Activated gamma-delta T cell treated with Interleukin-2 at 50 U/mL for 16 hours (primary cell): ENCODE measurements around the gene ITGB2.

Experiments
- DNase-seq: peaks from one replicate; pipeline ENCODE4 v3.0.0-alpha.2; 2020

The ITGB2 gene

DNA sequence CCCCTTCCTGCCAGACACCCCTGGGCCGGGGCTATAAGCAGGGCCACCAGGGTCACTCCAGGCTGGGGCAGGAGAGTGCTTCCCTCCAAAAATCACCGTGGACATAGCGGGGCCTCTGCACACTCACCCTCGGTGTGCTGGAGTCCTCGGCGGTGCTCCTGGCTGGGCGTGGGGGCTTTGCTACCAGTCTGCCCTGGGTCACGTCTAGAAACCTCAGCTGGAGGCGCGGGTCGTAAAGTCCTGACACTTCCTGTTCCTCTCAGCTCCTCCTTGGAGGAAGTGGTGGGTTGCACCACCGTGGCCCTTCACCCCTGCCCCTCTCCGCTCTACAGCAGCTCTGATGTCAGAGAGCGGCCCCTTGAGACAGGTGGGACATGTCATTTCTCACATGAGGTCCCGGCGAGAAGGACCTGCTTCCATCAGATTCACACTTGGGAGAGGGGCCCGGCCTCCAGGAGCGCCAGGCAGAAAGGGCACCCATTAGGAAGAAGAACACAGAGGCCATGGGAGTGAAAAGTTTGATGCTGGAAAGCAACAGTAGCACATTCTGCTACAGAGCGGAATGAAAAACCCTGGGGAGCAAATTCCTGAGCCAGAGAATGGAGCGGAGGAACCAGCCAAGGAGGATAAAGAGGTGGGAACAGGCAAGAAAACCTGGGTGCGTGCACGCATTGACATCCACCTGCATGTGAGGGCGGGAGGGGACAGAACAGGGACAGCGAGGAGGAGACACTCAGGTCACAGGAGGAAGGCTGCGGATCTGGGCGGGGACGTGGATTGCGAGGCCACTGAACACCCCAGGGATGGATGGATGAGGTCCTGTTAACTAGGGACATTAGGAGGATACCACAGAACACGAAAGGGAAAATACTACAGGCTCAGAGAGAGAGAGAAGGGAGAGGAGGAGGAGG, at the start of gene ITGB2:
Gene ITGB2 (minus strand): TSS at position 206 of the 911 bp plus-strand sequence. CDS start 10,117 bp downstream, outside the sequence.
- DNase-seq: peak; percentile 68

DNA sequence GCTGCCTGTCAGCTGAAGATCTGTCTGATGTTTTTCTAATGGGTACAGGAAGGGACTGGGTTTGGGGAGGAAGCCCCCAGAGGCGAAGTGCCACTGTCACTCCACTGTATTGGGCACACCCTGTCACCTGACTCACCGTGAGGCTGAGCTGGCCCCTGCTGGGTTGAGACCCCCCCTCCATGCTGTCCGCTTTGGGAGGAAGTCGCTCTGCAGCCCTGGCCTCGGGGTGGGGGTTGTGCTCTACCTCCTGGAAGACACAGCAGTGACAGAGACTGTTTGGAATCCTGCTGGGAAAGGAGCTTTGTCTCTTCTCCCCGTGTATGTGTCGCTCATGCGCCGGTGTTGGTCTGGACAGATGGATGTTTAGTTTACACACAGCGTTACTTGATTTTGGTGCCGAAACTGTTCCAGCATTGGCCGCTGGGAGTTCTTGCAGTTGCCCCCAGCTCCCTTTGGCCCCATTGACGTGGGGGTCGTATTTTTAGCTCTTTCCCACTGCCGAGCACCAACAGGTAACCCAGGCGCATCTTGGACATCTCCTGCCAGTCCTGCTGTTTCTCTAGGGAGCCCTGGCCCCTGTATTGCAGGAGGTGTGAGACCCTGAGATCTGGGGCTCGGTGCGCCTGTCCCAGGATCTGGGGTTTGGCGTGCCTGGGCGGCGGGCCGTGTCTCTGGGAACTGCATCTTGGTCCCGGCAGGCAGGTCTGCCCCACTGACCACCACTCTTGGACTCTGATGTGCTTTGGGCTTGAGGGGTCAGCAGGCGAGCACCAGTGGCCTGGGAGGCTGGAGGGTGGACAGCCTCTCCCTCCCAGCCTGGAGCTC, 49.4 kb upstream of the ITGB2 start:
- DNase-seq: peak; percentile 43

DNA sequence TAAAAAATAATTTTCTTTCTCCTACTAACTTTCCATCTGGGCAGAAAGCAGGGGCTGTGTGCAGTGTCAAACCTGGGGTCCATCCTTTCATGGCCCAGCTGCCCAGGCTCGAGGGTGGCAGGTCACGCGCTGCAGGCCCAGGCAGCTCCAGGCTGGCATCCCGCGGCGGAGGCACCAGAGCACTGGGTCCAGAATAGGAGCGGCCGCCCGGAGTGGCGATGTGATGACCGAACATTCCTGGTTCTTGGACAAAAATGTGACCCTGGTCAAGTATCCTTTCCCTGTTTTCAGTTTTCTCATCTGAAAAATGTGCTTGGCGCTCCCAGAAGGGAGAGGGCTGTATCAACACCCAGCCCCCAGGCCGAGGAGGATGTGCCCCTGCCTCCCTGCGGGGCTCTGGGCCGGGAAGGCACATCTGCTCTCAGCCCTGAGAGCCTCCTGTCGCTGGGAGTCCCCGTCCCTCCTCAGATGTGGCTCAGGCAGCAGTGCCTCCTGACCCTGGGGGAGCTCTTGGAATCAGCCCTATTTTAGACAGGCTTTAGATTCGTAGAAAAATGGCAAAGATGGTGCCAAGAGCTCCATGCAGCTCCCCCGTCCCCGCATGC, 48.5 kb upstream of the ITGB2 start:
- no peak for DNase-seq

DNA sequence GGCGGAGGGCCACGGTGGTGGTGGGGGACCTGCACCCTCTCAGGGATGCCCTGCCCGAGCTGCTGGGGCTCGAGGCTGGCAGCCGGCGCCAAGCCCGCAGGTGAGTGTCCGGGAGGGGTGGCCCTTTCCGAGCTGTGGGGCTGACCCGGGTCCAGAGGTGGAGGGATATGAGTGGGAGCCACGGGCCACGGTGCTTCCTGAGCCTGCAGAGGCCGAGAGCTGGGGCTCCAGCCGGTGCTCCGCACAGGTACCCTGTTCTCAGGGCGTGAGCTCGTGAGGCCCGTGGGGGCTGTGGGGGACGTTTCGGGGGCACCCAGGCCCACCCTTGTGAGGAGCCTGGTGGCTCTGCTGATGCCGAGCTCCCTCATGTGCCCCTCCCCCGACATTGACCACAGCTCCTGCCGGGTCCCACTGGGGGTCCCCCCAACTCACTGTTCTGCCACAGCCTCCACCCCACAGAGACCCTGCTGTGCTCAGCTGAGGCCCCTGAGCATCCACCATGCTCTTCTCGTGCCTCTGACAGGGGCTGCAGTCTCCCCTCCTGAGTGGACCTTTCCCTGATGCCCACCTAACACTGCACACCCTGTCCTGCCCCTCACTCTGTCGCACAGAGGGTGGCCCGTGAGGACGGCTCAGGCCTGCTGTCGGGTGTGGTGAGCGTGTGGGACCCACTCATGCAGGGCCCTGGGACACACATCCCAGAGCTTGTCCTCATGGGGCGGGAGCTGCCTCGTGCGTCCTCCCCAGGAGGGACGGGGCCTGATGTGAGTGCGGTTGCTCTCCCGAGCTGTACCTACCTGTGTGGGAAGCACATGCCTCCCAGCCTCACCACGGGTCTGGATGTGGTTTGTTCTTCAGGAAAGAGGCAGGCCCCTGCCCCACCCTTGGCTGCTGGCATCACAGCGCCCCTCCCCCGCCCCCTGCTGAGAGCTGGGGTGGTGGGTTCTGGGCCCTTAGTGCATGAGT, 46.7 kb upstream of the ITGB2 start:
- no peak for DNase-seq

DNA sequence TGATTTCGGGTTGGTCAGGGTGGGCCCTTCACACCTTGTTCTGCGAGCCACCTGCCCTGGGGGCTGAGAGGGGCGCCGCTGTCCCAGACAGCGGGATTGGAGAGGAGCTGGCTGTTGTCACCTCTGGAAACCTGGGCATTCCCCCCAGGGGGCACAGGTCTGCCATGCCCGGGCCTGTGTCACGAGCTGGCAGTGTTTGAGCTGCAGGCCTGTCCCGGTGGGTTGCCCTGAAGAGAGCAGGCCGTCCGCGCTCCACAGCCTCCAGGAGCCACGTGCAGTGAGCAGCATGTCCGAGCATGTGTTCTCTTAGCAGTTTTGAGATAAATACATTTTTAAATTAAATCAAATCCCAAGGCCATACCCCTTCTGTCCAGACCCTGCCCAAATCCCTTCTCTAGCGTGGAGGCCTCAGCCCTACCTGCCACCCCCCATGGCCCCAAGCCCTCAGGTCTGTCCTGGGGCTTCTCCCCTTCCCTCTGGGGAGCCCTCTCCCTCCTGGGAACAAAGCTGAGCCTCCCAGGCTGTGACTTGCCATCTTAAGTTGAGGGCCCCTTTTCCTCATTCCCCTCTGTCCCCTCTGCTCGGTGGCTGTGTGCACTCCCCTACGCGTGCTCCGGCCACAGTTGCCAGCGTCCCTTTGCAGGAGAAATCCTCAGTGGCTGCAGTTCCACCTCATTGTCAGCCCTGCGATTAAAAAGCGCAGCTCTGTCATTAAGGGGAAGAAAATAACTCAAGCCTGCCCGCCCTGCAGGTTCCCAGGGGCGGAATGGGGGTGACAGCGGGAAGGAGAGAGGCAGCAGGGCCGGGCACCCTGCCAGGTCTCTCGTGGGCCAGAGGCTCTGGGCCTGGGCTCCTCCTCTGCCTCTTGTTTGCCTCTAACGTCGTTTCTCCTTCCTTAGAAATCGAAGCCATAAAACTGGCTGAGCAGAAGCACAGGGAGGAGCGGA, 45.7 kb upstream of the ITGB2 start:
- no peak for DNase-seq

DNA sequence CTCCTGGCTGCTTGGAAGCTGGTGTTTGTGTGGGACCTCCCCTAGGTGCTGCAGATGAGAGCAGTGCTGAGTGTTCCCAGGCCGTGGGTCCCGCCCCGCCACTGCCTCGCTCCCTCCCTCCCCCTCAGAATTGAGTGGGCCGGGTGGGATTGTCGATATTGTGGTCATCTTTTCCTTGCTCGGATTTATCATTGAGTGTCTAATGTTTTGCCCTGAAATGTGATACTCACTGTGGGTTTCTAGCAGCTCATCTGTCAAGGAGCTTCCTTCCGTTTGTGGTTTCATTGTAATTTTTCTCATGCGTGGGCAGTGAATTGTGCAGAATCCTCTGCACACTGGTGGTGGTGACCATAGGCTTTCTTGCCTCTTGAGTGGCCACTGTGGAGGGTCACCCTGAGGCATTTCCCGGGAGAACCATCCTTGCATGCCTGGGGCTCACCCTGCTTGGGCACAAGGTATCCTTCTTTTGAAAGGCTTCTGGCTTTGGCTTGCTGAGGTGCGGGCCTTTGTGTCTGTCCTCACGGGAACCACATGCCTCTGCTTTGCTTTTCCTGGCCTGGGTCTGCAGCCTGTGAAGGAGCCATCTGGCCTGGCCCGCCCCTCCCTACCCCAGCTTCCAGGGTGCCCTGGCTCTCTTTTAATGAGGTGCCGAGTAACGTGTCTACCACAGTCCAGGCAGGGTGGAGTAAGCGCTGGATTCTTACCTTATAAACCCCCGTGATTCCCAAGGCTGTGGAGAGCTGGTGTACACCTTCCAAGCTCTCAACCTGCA, 44.7 kb upstream of the ITGB2 start:
- no peak for DNase-seq

DNA sequence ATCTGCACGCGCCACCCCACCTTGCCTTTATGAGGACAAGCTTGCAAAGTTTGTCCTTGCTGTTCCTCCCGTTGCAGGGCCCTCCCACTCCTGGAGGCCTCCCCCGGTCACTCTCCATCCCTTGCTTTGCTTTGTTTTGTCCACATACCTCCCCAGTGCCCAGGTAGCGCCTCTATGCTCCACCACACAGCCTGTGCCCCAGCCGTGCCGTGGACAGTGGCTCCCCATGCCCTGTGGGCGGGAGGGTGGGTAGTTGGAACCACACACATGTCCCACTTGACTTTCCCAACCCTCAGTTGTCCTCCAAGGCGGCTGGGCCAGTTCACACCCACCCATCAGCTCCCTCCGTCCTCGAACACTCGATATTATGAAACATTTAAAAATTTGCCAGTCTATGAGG, 43.7 kb upstream of the ITGB2 start:
- no peak for DNase-seq

DNA sequence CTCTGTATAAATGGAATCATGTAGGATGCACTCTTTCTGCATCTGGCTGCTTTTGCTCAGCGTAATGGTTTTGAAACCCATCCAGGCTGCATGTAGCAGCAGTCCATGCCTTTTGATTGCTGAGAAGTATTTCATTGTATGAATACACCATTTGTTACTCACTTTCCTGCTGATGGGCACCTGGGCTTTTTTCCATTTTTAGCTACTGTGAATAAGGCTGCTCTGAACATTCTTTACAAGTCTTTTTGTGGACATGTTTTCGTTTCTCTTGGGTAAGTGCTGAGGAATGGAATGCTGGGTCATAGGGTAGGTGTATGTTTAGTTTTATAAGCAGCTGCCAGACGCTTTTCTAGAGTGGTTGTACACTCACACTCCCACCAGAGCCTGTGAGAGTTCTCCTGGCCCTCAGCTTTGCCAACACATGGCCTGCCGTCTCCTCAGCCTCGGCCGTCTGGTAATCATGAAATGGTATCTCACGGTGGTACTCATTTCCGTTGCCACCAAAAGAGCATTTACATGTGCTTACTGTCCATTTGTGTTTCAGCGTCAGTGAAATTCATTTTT, 41.8 kb upstream of the ITGB2 start:
- DNase-seq: no peak

DNA sequence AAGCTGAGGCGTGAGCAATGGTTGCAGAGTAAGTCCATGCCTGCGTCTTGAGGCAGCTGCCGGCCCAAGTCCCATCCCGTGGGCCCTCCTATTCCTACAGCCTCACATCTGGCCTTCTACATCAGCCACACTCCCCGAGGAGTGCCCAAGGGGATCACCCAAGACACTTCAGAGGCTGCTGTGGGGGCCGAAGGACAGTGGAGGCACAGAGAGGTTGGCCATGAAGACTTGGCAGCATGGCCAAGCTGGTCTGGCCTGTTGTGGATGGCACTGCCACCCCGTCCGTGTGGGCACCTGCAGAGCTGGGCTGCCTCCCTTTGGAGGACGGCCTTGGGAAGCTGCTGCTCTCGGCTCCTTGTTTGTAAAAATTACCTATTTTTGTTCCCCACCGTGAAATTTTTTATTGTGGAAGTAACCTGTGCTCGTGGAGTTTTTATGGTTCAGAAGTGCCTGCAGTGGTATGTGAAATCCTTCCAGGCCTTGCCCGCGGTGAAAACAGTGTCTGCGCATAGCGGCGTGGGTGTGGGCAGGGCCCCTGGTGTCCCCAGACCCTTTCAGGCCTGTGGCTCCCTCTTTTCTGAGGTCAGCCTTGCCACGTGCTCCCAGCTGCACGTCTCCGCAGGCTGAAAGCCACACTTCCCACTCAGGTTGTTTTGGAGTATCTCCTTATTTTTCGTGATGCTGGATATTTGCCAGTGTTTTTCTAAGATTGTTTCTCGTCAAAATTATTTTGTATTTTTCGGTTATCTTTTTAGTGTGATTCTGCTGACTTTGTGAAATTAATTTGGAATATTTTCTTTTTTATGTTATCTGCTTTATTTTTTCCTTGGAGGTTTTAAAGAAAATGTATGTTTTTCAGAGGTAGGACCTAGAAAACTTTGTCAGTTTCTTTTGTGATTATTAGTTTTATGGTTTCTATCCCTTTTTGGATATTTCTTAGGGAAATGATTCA, 39.7 kb upstream of the ITGB2 start:
- no peak for DNase-seq

DNA sequence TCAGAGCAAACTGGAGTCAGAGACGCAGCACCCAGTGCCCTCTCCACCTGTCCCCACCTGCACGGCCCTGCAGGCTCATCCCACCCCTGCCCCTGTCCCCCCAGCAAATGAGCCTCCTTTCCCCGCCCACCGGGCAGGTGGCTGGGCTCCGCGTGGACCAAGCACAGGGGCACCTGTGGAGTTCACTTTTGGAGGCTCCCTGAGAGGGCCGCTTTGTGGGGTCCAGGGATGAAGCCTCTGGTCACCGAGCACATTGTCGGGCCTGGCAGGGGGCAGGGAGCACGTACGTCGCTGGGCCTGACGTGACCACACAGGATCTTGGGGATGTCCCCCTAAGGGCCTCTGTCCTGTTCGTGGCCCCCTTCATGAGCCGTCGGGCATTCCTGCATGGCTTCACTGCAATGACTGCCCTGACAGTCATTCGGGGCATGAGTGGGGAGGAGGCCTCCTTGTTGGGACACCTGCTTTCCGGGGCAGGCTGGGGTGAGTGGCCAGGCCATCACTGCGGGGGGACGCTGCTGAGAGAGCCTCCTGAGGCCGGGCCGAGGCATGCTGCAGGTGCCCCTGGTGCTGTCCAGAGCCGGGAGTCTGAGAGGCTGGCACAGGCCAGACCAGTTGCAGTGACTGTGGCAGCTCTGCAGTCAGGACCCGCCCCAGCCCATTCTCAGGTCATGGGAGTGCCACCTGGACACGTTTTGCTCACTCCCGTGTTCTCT, 38.8 kb upstream of the ITGB2 start:
- no peak for DNase-seq

DNA sequence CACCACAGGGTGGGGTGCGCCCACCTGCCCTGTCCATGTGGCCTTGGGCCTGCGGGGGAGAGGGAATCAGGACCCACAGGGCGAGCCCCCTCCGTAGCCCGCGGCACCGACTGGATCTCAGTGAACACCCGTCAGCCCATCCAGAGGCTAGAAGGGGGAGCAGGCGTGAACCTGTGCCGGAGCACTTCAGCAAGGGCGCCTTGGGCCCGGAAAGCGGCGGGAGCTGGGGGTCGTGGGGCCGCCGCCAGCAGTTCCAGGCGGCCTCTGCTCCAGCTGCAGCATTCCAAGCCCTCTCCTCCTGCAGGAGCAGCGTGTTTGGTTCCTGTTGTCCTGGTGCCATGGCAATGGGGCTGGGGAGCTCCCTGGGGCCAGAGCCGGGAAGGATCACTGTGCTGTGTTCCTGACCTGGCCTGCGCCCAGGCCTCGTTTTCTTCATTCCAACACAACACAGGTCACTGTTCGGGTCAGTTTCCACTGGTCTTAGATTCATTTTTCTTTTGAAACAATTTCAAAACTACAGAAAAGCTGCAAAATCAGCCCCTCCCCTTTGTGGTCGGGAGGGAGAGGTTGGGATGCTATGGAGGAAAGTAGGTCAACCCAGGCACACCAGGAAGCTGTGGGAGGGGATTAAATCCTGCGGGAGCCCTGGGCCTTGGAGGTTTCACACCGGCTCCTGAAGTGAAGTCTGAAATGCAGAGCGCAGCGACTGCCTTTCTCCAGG, 37.9 kb upstream of the ITGB2 start:
- DNase-seq: no peak

DNA sequence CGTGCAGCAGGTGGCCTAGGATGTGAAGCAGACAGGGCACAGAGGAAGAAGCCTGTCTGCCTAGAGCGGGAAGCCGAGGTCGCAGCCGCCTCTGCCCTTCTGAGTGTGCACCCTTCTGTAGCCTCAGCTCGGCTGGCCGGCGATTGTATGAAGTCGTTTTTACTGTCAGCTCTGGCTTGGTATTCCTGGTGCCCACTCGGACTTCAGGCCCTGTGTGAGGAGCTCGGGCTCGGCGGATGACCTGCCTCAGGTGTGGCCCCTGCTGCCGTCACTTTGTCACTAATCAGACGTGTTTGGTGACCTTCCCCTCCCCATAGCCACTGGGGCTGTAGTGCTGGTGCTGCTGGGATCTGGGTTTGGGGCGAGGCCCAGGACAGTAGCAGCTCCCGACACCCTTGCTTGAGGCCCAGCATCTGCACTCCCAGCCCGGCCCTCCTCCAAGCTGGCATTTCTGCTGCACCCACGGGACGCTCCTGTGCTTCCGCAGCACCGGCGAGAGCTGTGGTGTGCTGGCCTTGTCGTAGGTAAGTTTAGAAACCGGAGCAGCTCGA, 37.3 kb upstream of the ITGB2 start:
- no peak for DNase-seq

DNA sequence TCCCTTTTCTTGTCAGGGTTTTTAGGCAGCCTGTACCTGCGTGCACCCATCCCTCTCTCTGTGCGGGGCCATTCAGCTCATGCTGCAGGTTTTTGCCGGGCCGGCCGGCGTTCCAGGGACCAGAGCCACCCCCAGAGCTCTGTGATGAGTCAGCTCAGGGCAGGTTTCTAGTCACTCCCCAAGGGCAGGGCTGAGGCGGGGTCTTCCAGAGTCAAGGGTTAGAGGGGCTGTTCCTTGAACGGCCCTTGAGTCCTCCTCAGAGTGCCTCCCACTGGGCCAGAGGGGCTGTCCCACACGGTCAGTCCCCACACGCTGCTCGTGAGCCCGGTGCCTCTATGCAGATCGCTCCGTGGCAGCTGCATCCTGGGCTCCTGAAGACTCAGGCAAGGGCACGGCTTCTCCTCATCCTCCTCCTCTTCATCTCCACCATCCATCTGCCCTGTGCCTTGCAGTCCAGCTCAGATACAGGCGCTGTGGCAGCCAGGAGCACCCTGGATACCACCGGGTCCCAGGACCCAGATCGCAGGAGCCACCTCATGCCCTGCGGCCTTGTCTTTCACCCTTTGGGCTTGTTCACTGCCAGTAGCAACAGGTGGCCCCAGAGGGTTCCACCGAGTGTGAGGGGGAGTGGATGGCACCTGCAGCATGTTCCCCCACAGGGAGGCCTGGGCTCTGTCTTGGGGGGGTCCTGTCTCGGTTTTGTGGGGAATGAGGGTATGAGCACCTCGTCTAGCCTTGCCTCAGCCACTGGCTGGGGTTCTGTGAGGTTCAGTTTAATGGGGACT, 36.5 kb upstream of the ITGB2 start:
- no peak for DNase-seq

DNA sequence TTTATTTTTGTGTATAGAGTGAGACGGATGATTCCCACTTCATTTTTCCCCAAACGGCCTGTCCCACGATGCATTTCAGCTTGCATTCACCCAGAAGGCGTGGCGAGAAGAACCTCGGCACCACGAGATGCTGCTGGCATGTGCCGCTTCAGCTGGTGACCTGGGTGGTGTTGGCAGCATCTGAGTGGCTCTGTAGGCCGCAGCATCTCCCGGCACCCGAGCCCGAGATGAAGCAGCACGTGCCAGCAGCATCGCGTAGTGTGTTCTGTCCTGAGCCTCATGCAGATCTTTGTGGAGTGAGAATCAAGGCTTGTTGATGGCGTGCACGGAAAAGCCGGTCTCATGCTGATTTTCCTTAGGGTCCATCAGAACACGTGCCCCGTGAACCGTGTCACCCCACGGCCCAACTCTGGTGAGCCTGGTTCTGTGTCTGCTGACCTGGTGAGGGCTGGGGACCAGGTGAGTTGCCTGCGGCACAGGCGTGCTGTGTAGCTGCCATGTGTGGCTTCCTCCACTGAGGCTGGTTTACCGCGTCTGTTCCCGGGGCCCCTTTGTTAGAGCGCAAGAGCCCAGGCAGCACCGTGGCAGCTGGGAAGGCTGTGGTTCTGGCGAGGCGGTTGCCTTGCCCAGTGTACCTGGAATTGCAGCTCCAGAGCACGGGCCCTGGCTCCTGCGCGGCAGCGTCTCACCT, 35.8 kb upstream of the ITGB2 start:
- no peak for DNase-seq

DNA sequence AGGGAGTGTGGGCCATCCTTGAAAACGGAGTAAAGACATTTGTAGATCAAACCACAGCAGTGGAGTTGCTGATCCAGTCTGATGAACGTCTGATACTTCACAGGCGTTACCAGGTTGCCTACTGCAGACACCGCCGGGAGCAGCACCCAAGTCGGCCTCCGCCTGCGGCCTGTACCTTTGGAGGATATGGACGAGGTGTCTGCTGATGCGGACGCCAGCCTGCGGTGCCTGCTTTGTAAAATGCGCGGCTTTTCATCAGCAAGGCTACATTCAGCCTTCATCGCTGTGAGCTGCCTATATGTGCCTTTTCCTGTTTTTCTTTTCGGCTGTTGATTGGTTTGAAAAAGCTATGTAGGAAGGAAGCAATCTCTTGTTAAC, 35.1 kb upstream of the ITGB2 start:
- DNase-seq: no peak
